K562 (cell line): ENCODE results near the gene FEV. TPM values are rescaled to one million over a fixed set of nuclear protein-coding genes. Genes with fewer than 3 reads are reported as not detected.

Experiments used
- ATAC-seq: fragments of 200-7000 bp; cut with Tn5 transposase; 3 replicates; pipeline ENCODE4 v1.9.1; 2020; ENCODE audit warnings: moderate library complexity
- BruUV-seq: library from RNA; stranded (reverse); fragments of 400-500 nt; replicated peaks from 2 replicates; lab custom pipeline; 2021; lab: Mats Ljungman, UMichigan
- CTCF ChIA-PET: fragments of 300-600 bp; formaldehyde crosslinking; extraction: SDS; loops from one replicate; lab custom pipeline; 2021; ENCODE audit warnings: low intra/inter-chr PET ratio; lab: Yijun Ruan, JAX
- POLR2A ChIA-PET: fragments of 300-600, 350-650 bp; sonication (Branson Sonifier 250); formaldehyde crosslinking; extraction: SDS; loops from one replicate; lab custom pipeline; 2021; ENCODE audit warnings: antibody characterized with exemption, inconsistent platforms; lab: Yijun Ruan, JAX
- DNase-seq, 4 experiments: peaks; one replicate each; pipeline versions ENCODE4 v3.0.0 to v3.0.0-alpha.2; 2011 to 2018; ENCODE audit warnings: low spot score in 3 of 4, mixed read lengths in 3 of 4; ENCODE audit errors: extremely low read depth in 1 of 4
- FAIRE-seq: peaks from 2 replicates; lab custom pipeline; 2011; peaks lifted over from hg19 to GRCh38; lab: Jason Lieb, UNC
- H2AFZ ChIP-seq: 2 replicates; pipeline ENCODE4 v1.6.0; 2011; ENCODE audit warnings: low read depth, low read length, control low read depth, inconsistent platforms
- H3K27ac ChIP-seq: fragments of 200-600 bp; 3 replicates; pipeline ENCODE4 v1.8.0; 2011; ENCODE audit warnings: low read depth, mild to moderate bottlenecking, control low read depth, inconsistent platforms, low read length, moderate library complexity, mixed read lengths; ENCODE audit errors: extremely low read depth
- H3K27me3 ChIP-seq, 2 experiments: fragments of 300-600 bp in 1 of 2; 2 replicates in 1 of 2; 3 replicates in 1 of 2; pipeline versions ENCODE4 v1.6.0 to v1.8.0; 2011; ENCODE audit warnings: inconsistent platforms in 2 of 2, low read length in 2 of 2, mild to moderate bottlenecking in 1 of 2, mixed read lengths in 1 of 2, moderate library complexity in 1 of 2; ENCODE audit not compliant: control insufficient read depth in 2 of 2, insufficient read depth in 2 of 2
- H3K36me3 ChIP-seq: fragments of 300-600 bp; 3 replicates; pipeline ENCODE4 v1.8.0; 2011; ENCODE audit warnings: mild to moderate bottlenecking, low read length, inconsistent platforms; ENCODE audit not compliant: control insufficient read depth, insufficient read depth
- H3K4me1 ChIP-seq, 2 experiments: fragments of 200-600 bp in 1 of 2; replicated peaks in 1 of 2; 2 replicates in 1 of 2; 3 replicates in 1 of 2; pipeline versions ENCODE4 v1.5.1 to v1.8.0; 2011; ENCODE audit warnings: inconsistent platforms in 2 of 2, low read length in 2 of 2, mild to moderate bottlenecking in 1 of 2, mixed read lengths in 1 of 2, moderate library complexity in 1 of 2; ENCODE audit not compliant: control insufficient read depth in 2 of 2, insufficient read depth in 2 of 2
- H3K4me2 ChIP-seq: 2 replicates; pipeline ENCODE4 v1.6.1; 2011; ENCODE audit warnings: low read length, control low read depth, inconsistent platforms, mixed read lengths; ENCODE audit not compliant: insufficient read depth
- H3K4me3 ChIP-seq: fragments of 200-600 bp; sonication (generic), shearing (Covaris generic); 2 replicates; pipeline ENCODE4 v1.5.1; 2016; ENCODE audit warnings: control low read depth, inconsistent platforms
- H3K79me2 ChIP-seq: fragments of 200-600 bp; 3 replicates; pipeline ENCODE4 v1.8.0; 2011; ENCODE audit warnings: low read length, inconsistent platforms; ENCODE audit not compliant: control insufficient read depth, insufficient read depth
- H3K9ac ChIP-seq, 2 experiments: 2 replicates each; pipeline versions ENCODE4 v1.6.0 to v1.6.1; 2011; ENCODE audit warnings: low read depth in 2 of 2, low read length in 2 of 2, control low read depth in 1 of 2, inconsistent platforms in 1 of 2, mild to moderate bottlenecking in 1 of 2, mixed read lengths in 1 of 2; ENCODE audit not compliant: insufficient read depth in 1 of 2
- H3K9me1 ChIP-seq: one replicate; pipeline ENCODE4 v1.6.0; 2011; ENCODE audit warnings: inconsistent platforms, mild to moderate bottlenecking, low read length, moderate library complexity; ENCODE audit not compliant: control insufficient read depth, insufficient read depth
- H3K9me3 ChIP-seq: replicated peaks from 2 replicates; pipeline ENCODE4 v1.5.1; 2011; ENCODE audit warnings: low read depth, low read length, inconsistent platforms; ENCODE audit not compliant: control insufficient read depth, insufficient read depth
- H4K20me1 ChIP-seq: replicated peaks from 2 replicates; pipeline ENCODE4 v1.6.1; 2011; ENCODE audit warnings: low read length, inconsistent platforms, mixed read lengths; ENCODE audit not compliant: control insufficient read depth, insufficient read depth
- ARID2 ChIP-seq: fragments of 450-650 bp; IDR thresholded peaks from 2 replicates; pipeline ENCODE4 v1.6.1; 2017; ENCODE audit warnings: antibody characterized with exemption, mild to moderate bottlenecking
- BRF1 ChIP-seq: IDR thresholded peaks from 3 replicates; pipeline ENCODE4 v1.6.1; 2011; ENCODE audit warnings: borderline replicate concordance, mild to moderate bottlenecking; ENCODE audit not compliant: insufficient read length; ENCODE audit errors: extremely low read depth
- C11orf30 ChIP-seq: fragments of 450-650 bp; IDR thresholded peaks from 2 replicates; pipeline ENCODE4 v1.6.1; 2016; ENCODE audit warnings: low read depth, mild to moderate bottlenecking
- CBX2 ChIP-seq: fragments of 200-600 bp; sonication (generic); IDR thresholded peaks from one replicate; pipeline ENCODE4 v1.6.1; 2012; ENCODE audit warnings: mild to moderate bottlenecking, low read length, inconsistent platforms; ENCODE audit not compliant: insufficient read depth, poor library complexity, severe bottlenecking
- NCOA4 ChIP-seq: fragments of 450-650 bp; IDR thresholded peaks from 2 replicates; pipeline ENCODE4 v1.6.1; 2018; ENCODE audit warnings: mild to moderate bottlenecking; ENCODE audit not compliant: partially characterized antibody
- PPARD ChIP-seq: fragments of 250-450 bp; sonication (Bioruptor Pico); IDR thresholded peaks from 2 replicates; pipeline ENCODE4 v1.8.0; 2022; ENCODE audit warnings: inconsistent platforms, mild to moderate bottlenecking, moderate library complexity
- RAD21 ChIP-seq, 2 experiments: fragments of 250-450 bp in 1 of 2; fragments of 450-650 bp in 1 of 2; sonication (Bioruptor Pico) in 1 of 2; formaldehyde crosslinking in 1 of 2; IDR thresholded peaks in 1 of 2; conservative IDR thresholded peaks in 1 of 2; 2 replicates each; pipeline versions ENCODE4 v1.4.0 to v1.8.0; 2020 to 2022; ENCODE audit warnings: mild to moderate bottlenecking in 2 of 2, moderate library complexity in 1 of 2
- SMAD2 ChIP-seq: fragments of 150-350 bp; IDR thresholded peaks from 2 replicates; pipeline ENCODE4 v1.6.1; 2014; ENCODE audit warnings: low read depth, mild to moderate bottlenecking, low read length
- TAL1 ChIP-seq: fragments of 450-650 bp; IDR thresholded peaks from 2 replicates; pipeline ENCODE4 v1.6.1; 2016; ENCODE audit warnings: mild to moderate bottlenecking
- ZNF75A ChIP-seq: fragments of 450-650 bp; formaldehyde crosslinking; IDR thresholded peaks from 2 replicates; pipeline ENCODE4 v1.4.0; 2020; ENCODE audit warnings: mild to moderate bottlenecking
- WGBS: fragments of 100-300 bp; shearing (Covaris generic); methylation state at CpG from one replicate; pipeline ENCODE4 v1.1.6; 2016; ENCODE audit warnings: low coverage, mixed read lengths; ENCODE audit not compliant: insufficient coverage; ENCODE audit errors: missing lambda C conversion rate; 5-methylcytosine and 5-hydroxymethylcytosine counted together
- in situ Hi-C: fragments of 300-500 bp; cut with MboI; formaldehyde crosslinking; loops from 4 replicates; pipeline ENCODE4 v1.15.0; 2018; ENCODE audit warnings: inconsistent platforms, mixed read lengths
- intact Hi-C: fragments of 100-400 bp; cut with micrococcal nuclease; formaldehyde crosslinking; loops from 2 replicates; pipeline ENCODE4 v1.14.2; 2022
- polyA plus RNA-seq, 8 experiments: library from polyadenylated mRNA; depleted of rRNA in 4 of 8; stranded (reverse) in 5 of 8; unstranded in 3 of 8; fragments of >200 nt; fragmentation: Nextera tagmentation in 2 of 8; fragmentation: Illumina TruSeq in 1 of 8; extraction: Ambion mirVana in 2 of 8; extraction: Trizol in 1 of 8; gene quantifications; 2 replicates each; pipeline versions ENCODE4 v1.2.1 to v1.2.3, GENCODE V29; 2011 to 2014; ENCODE audit warnings: inconsistent platforms in 1 of 8, missing spikeins in 1 of 8
- total RNA-seq, 7 experiments: library from RNA; depleted of rRNA in 6 of 7; stranded (reverse); fragments of >200 nt in 6 of 7; fragmentation: Illumina TruSeq in 2 of 7; extraction: Trizol in 2 of 7; gene quantifications; 2 replicates each; pipeline versions ENCODE4 v1.2.1 to v1.2.3, GENCODE V29; 2011 to 2021; ENCODE audit warnings: low replicate concordance in 1 of 7
- TF ChIP-seq, protein P1 (sequence below): fragments of 250-450 bp; sonication (Bioruptor Pico); IDR thresholded peaks from 2 replicates; pipeline ENCODE4 v1.4.0; 2020; ENCODE audit warnings: mild to moderate bottlenecking
- TF ChIP-seq, protein P2 (sequence below): fragments of 250-450 bp; sonication (Bioruptor Pico); IDR thresholded peaks from 2 replicates; pipeline ENCODE4 v1.5.0; 2020; ENCODE audit warnings: mild to moderate bottlenecking

The FEV gene
- total and polyA plus RNA-seq, 9 of the 15 experiments (the other 6 are each of a cell fraction or from before 2014, with no cell fraction given) = 0.08 to 1.6 (median 0.62) TPM; not detected in 1

DNA sequence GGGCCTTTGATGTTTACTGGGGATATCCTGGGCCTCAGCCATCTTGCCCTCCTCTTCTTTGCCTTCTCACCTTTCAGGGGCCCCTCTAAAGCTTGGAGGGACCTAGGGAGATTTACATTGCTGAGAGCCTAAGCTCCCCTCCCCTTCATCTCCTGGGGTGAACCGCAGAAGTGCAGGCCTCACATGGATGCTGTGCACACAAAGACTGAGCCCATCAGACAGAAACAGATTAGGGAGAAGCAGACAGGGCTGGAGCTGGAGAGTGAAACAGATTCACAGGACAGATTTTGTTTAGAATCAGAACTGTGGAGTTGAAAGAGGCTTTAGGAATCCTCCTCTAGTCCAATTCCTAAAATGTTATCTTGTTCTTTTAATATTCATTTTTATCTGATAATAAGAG is 28.9 kb downstream of the FEV start:
- CTCF ChIA-PET = no interaction called here

GRCh38 chr2:218954541-218955300 is 30.3 kb downstream of the FEV start:
- Histone ChIP-seq H3K79me2 (no peaks in the 10 kb centered on the region), H4K20me1 (no peaks in the 10 kb centered on the region), H3K4me3 (no peak overlapping the region), H3K9me3 (no peaks in the 10 kb centered on the region), H3K9ac (no peak overlapping the region), H3K36me3 (no peaks in the 10 kb centered on the region), H3K27ac (no peak overlapping the region), H3K27me3 (peaks cover 0 to 27% of the 10 kb centered on the region in 2 experiments; a peak in 3 of 5 replicates), H3K4me1 (peaks cover 0 to 15% of the 10 kb centered on the region in 2 experiments; a peak in 2 of 5 replicates), H3K4me2 (no peak overlapping the region), H3K9me1 (no peaks in the 10 kb centered on the region), H2AFZ (no peak overlapping the region)
- FAIRE-seq (no peak), ATAC-seq (no peak), DNase-seq (no peak)
- in situ Hi-C loops = no loop called here
- BruUV-seq = no TSS peak
- TF ChIP-seq ARID2 (no peak), RAD21 (CRISPR knock-in tag; conservative IDR thresholded peaks at IDR 0.05 in 1 of 2, IDR thresholded peaks at IDR 0.05 in 1 of 2) (no peak), TAL1 (no peak), BRF1 (no peak), C11orf30 (no peak), ZNF75A (CRISPR knock-in tag) (no peak), NCOA4 (no peak), PPARD (CRISPR knock-in tag) (no peak), CBX2 (no peak)
- TF ChIP-seq, protein P1, sequence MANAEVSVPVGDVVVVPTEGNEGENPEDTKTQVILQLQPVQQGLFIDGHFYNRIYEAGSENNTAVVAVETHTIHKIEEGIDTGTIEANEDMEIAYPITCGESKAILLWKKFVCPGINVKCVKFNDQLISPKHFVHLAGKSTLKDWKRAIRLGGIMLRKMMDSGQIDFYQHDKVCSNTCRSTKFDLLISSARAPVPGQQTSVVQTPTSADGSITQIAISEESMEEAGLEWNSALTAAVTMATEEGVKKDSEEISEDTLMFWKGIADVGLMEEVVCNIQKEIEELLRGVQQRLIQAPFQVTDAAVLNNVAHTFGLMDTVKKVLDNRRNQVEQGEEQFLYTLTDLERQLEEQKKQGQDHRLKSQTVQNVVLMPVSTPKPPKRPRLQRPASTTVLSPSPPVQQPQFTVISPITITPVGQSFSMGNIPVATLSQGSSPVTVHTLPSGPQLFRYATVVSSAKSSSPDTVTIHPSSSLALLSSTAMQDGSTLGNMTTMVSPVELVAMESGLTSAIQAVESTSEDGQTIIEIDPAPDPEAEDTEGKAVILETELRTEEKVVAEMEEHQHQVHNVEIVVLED = no peak
- TF ChIP-seq, protein P2, sequence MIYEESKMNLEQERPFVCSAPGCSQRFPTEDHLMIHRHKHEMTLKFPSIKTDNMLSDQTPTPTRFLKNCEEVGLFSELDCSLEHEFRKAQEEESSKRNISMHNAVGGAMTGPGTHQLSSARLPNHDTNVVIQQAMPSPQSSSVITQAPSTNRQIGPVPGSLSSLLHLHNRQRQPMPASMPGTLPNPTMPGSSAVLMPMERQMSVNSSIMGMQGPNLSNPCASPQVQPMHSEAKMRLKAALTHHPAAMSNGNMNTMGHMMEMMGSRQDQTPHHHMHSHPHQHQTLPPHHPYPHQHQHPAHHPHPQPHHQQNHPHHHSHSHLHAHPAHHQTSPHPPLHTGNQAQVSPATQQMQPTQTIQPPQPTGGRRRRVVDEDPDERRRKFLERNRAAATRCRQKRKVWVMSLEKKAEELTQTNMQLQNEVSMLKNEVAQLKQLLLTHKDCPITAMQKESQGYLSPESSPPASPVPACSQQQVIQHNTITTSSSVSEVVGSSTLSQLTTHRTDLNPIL (CRISPR knock-in tag) = no peak
- intact Hi-C loops = no loop called here
- ChIA-PET CTCF (no interaction called here), POLR2A (interaction anchor here (0.7 to 0.8 kb wide), 2 partner anchors 21 to 229 kb away, joined by 3 to 4 read pairs; no protein-coding TSS in a partner anchor)
- 2% methylated on average over 8 of the region's 8 CpGs for WGBS

More for the DNA sequence above, 28.9 kb downstream of the FEV start:
- no peak overlapping the region for H2AFZ ChIP-seq
- H3K36me3 ChIP-seq = no peaks in the 10 kb centered on the region
- POLR2A ChIA-PET = no interaction called here
- no CpG with 5 or more reads among the region's 1 CpG for WGBS
- H3K4me2 ChIP-seq = no peak overlapping the region
- H3K9ac ChIP-seq = no peak overlapping the region
- ATAC-seq (no peak), DNase-seq (no peak)
- H3K27ac ChIP-seq = no peak overlapping the region
- H3K79me2 ChIP-seq = no peaks in the 10 kb centered on the region
- TF ChIP-seq SMAD2 = no peak
- TF ChIP-seq, all 486 proteins: peak for 0
- BruUV-seq = no TSS peak
- intact Hi-C loops (no loop called here), in situ Hi-C loops (no loop called here)
- H3K27me3 ChIP-seq = peaks cover 3 to 28% of the 10 kb centered on the region in 2 experiments; a peak in 4 of 5 replicates
- peaks cover 0 to 28% of the 10 kb centered on the region in 2 experiments; a peak in 2 of 5 replicates for H3K4me1 ChIP-seq
- no peaks in the 10 kb centered on the region for H3K9me1 ChIP-seq
- H3K4me3 ChIP-seq = no peak overlapping the region
- no peaks in the 10 kb centered on the region for H4K20me1 ChIP-seq
- no peaks in the 10 kb centered on the region for H3K9me3 ChIP-seq
- FAIRE-seq = no peak
